Measurements from ENCODE around the gene RYR3.

RYR3 gene

GRCh38 chr15:33871980-33872379 lies 561.2 kb downstream of the RYR3 start:
- no peak overlapping the region for H3K4me3 ChIP-seq (ENCODE audit: low read depth, low read length)
- TF ChIP-seq CTCF (IDR thresholded peaks at IDR 0.05; ENCODE audit: low read depth, low read length, missing control alignments) = no peak
- DNase-seq (ENCODE audit: low read depth) = no peak
- in situ Hi-C loops (cut with HindIII; ENCODE audit: low sequenced_read_pairs) = no loop called here

GRCh38 chr15:33872416-33873106 lies 561.8 kb downstream of the RYR3 start:
- DNase-seq (ENCODE audit: low read depth) = no peak
- in situ Hi-C loops (cut with HindIII; ENCODE audit: low sequenced_read_pairs) = no loop called here
- TF ChIP-seq CTCF (IDR thresholded peaks at IDR 0.05; ENCODE audit: low read depth, low read length, missing control alignments) = no peak
- no peak overlapping the region for H3K4me3 ChIP-seq (ENCODE audit: low read depth, low read length)

GRCh38 chr15:33874156-33874555 lies 563.4 kb downstream of the RYR3 start:
- DNase-seq (ENCODE audit: low read depth) = no peak
- H3K4me3 ChIP-seq (ENCODE audit: low read depth, low read length) = no peak overlapping the region
- in situ Hi-C loops (cut with HindIII; ENCODE audit: low sequenced_read_pairs) = no loop called here
- TF ChIP-seq CTCF (IDR thresholded peaks at IDR 0.05; ENCODE audit: low read depth, low read length, missing control alignments) = no peak

GRCh38 chr15:33882921-33883320 lies 572.2 kb downstream of the RYR3 start:
- in situ Hi-C loops (cut with HindIII; ENCODE audit: low sequenced_read_pairs) = no loop called here
- no peak for TF ChIP-seq CTCF (IDR thresholded peaks at IDR 0.05; ENCODE audit: low read depth, low read length, missing control alignments)
- DNase-seq (ENCODE audit: low read depth) = no peak
- no peak overlapping the region for H3K4me3 ChIP-seq (ENCODE audit: low read depth, low read length)

- no peak for DNase-seq (ENCODE audit: low read depth)
- in situ Hi-C loops (cut with HindIII; ENCODE audit: low sequenced_read_pairs) = no loop called here
- no peak overlapping the region for H3K4me3 ChIP-seq (ENCODE audit: low read depth, low read length)
- TF ChIP-seq CTCF (IDR thresholded peaks at IDR 0.05; ENCODE audit: low read depth, low read length, missing control alignments) = no peak
Observed at GRCh38 chr15:33888176-33888575, 577.4 kb downstream of the RYR3 start.

- DNase-seq (ENCODE audit: low read depth) = no peak
- in situ Hi-C loops (cut with HindIII; ENCODE audit: low sequenced_read_pairs) = no loop called here
- no peak for TF ChIP-seq CTCF (IDR thresholded peaks at IDR 0.05; ENCODE audit: low read depth, low read length, missing control alignments)
- H3K4me3 ChIP-seq (ENCODE audit: low read depth, low read length) = no peak overlapping the region
Observed at GRCh38 chr15:33894193-33894592, 583.4 kb downstream of the RYR3 start.

Data from astrocyte of the cerebellum (primary cell).